ENCODE data around the gene PIP5K1C. TPM values are rescaled to one million over a fixed set of nuclear protein-coding genes. Genes with fewer than 3 reads are reported as not detected.

Gene PIP5K1C
- total RNA-seq, 1 donor from 2014 or later, result 11.7 TPM

DNA sequence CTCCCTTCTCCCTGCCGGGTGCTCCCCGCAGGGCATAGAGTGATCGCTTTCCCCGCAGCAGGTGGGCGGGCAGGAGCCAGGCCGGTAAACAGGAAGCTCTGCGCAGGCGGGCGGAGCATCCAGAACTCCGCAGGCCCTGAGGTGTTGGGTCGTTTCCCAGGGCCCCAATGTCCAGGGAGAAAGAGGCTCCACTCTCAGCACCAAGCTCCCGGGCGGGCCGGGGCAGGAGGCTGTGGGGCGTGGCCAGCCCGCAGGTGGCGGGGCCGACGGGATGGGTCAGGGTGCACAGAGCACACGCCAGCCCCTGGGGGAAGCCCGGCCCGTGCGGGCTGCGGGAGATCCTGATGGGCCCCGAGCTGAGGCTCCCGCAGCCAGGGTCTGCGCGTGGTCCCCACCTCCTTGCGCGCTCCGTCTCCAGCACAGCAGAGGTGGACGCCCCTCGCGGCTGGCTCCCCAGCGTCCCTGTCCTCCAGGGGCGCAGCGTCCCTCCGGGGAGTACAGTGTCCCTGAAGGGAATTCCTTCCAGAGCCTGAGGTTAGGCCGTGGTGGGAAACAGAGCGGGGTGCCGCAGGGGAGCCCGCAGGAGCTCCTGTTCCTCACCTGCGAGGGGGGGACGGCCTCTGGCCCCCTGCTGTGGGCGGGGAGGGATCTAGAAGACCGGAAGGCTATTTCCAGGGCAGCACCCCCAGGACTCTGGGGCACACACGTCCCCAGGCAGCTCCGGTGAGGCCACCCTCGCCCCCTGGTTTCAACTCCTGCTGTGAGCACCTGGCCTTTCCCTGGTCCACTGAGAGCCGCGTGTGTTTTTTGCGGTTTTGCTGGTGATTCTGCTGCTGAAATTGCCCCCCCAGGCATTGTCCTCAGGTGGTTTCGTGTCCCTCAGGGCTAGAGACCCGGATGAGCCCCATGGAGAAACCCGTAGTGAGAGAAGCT is 12.2 kb downstream of the PIP5K1C start:
- no peak for DNase-seq (ENCODE audit: low read depth)
- no peak overlapping the region for H3K4me3 ChIP-seq (ENCODE audit: low read depth, low read length)
- TF ChIP-seq, protein P1, sequence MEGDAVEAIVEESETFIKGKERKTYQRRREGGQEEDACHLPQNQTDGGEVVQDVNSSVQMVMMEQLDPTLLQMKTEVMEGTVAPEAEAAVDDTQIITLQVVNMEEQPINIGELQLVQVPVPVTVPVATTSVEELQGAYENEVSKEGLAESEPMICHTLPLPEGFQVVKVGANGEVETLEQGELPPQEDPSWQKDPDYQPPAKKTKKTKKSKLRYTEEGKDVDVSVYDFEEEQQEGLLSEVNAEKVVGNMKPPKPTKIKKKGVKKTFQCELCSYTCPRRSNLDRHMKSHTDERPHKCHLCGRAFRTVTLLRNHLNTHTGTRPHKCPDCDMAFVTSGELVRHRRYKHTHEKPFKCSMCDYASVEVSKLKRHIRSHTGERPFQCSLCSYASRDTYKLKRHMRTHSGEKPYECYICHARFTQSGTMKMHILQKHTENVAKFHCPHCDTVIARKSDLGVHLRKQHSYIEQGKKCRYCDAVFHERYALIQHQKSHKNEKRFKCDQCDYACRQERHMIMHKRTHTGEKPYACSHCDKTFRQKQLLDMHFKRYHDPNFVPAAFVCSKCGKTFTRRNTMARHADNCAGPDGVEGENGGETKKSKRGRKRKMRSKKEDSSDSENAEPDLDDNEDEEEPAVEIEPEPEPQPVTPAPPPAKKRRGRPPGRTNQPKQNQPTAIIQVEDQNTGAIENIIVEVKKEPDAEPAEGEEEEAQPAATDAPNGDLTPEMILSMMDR (conservative IDR thresholded peaks at IDR 0.05; ENCODE audit: low read depth, low read length), result no peak

DNA sequence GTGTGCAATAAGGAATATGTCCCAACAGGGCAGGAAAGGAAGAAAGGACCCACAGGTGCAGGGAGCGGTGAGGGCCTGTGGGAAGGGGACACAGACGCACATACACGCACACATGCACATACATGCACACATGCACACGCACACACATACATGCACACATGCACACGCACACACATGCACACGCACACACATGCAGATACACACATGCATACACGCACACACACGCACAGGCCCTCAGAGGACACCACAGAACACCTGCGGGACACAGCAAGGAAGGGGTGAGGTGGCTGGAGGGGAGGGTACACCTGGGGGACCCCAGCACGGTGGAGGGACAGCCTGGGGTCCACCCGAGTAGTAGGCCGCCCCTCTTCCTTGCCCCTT is 12.9 kb downstream of the PIP5K1C start:
- TF ChIP-seq, protein P1 (conservative IDR thresholded peaks at IDR 0.05; ENCODE audit: low read depth, low read length), result no peak
- H3K4me3 ChIP-seq (ENCODE audit: low read depth, low read length), result no peak overlapping the region
- no peak for DNase-seq (ENCODE audit: low read depth)

DNA sequence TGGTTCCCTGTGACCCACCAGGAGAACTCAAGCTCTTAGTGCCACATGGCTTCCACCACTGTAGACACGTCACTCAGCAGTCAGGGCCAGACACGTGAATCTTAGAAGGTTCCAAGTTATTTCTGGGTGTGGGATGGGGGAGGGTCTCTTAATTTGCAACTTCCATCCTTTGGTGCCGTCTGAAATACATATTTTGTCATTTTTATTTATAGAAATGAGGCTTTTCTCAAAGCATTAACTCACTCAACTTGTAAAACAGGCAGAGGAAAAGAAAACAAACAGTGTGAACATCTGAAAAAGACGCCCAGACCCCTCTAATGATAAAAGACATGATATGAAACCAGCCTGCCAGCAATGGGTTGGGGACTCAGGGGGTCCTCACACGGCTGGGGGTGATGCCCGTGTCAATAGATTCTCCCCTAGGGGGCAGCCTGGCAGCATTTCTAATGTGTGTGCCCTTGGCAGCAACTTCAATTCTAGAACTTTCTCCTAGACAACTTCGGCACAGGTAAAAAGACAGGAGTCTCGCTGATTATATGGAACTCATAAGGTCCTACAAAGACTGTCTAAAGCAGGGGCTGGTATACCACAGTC is 15.4 kb downstream of the PIP5K1C start:
- DNase-seq (ENCODE audit: low read depth), result no peak
- TF ChIP-seq, protein P1 (conservative IDR thresholded peaks at IDR 0.05; ENCODE audit: low read depth, low read length), result no peak
- no peak overlapping the region for H3K4me3 ChIP-seq (ENCODE audit: low read depth, low read length)

DNA sequence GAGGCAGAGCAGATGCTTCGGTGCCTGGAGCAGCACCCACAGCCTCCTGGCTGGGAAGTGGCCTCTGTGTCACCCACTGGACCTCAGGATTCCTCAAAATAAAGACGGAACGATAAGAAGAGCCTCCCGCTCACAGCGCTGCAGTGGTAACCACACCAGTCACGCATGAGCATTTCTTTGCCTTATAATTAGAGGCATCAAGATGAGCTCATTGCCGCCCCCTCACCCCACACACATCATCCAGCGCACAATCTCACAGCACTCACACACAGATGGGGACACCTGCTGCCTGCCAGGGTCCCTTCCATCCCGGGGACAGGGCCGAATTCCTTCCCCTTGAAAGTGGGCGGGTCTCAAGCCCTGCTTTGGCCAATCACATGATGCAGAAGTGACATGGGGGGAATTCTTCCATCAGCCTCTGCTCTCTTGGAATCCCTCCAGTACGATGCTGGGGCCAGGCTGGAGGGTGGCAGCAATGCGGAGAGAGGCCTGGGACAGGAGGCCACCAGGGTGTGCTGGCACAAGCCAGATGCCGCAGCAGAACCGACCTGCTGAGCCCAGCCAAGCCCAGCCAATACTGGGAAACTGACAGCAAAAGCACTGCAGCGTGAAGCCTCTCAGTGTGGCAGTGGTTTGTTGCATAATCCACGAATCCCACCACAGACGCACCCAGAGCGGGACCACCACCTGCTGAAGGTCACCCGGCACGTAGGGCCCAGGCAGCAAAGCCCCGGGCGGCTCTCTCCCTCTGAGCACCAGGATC is 16.0 kb downstream of the PIP5K1C start:
- H3K4me3 ChIP-seq (ENCODE audit: low read depth, low read length), result no peak overlapping the region
- TF ChIP-seq, protein P1 (conservative IDR thresholded peaks at IDR 0.05; ENCODE audit: low read depth, low read length), result no peak
- DNase-seq (ENCODE audit: low read depth), result no peak

- H3K4me3 ChIP-seq (ENCODE audit: low read depth, low read length), result no peak overlapping the region
- TF ChIP-seq, protein P1 (conservative IDR thresholded peaks at IDR 0.05; ENCODE audit: low read depth, low read length), result no peak
- no peak for DNase-seq (ENCODE audit: low read depth)
Observed at GRCh38 chr19:3683405-3684053, 16.7 kb downstream of the PIP5K1C start.

GRCh38 chr19:3682741-3683404 is 17.4 kb downstream of the PIP5K1C start:
- DNase-seq (ENCODE audit: low read depth), result no peak
- TF ChIP-seq, protein P1 (conservative IDR thresholded peaks at IDR 0.05; ENCODE audit: low read depth, low read length), result no peak
- no peak overlapping the region for H3K4me3 ChIP-seq (ENCODE audit: low read depth, low read length)

Measured in epithelial cell of proximal tubule (primary cell).